GM18511 (cell line): Measurements from ENCODE around the gene GBE1.
A peak's percentile ranks its signal among the peaks of the same experiment; 100 is the strongest.

ENCODE experiments used
- ATAC-seq: cut with Tn5 transposase; IDR thresholded peaks from one replicate; pipeline ENCODE4 v1.9.1; 2021; ENCODE audit warnings: mild to moderate bottlenecking, moderate library complexity; ENCODE audit not compliant: unreplicated experiment

Gene GBE1

DNA sequence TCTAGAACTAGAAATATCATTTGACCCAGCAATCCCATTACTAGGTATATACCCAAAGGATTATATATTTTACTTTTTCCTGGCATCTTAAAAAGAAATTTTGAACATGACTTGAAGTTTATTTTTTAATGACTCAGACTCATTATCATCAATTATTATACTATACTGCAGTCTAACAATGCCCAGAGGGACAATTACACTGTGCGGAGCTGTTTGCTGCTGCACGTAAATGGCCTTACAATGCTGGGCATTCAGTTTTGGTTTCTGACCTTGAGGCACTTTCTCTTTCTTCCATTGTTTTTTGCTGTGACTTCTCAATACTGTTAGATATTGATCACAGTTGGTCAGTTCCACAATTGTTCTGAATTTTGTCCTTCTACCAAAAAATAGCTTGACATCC, 128.8 kb downstream of the GBE1 start:
- ATAC-seq, result no peak

DNA sequence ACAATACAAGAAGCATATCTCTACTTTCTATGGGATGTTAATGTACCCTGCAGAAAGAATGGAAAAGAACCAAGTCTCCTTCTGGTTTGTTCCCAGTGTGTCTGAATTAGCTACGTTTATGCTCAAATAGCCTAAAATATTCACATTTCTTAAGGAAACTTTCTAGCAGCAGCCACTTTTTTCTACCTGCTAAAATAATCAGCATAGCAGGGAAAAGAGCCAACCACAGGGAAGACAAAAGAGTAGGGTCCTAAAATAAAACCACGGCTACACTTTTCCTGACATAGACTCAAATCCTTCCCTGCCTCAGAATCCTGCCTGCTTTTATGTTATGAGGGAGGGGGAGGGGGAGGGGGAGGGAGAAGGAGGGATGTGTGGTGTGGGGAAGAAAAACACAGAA, 136.7 kb downstream of the GBE1 start:
- ATAC-seq, result no peak

- no peak for ATAC-seq
These were observed 139.1 kb downstream of the GBE1 start for GRCh38 chr3:81622395-81622794.

DNA sequence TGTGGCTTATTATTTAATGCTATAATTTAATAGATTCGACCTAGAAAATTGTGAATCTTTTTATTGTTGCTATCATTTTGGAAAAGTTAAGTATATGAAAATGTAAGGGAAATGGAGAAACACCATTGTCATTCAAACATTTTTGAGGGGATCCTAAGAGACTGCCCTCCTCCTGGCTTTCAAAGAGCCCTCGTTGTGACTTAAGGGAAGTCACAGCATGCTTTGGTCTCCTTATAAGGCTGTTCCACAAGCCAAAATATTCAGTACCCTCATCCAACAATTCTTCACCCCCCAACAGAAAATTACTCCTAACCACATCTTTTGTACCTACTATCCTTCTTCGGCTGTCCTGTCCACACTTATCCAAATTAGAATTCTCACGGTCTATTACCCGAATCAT, 140.2 kb downstream of the GBE1 start:
- ATAC-seq, result no peak

- ATAC-seq, result no peak
These were observed 140.6 kb downstream of the GBE1 start for GRCh38 chr3:81620849-81621248.

- ATAC-seq, result no peak
These were observed 148.7 kb downstream of the GBE1 start for GRCh38 chr3:81612768-81613167.

GRCh38 chr3:81602781-81603180, 158.7 kb downstream of the GBE1 start:
- ATAC-seq, result no peak

DNA sequence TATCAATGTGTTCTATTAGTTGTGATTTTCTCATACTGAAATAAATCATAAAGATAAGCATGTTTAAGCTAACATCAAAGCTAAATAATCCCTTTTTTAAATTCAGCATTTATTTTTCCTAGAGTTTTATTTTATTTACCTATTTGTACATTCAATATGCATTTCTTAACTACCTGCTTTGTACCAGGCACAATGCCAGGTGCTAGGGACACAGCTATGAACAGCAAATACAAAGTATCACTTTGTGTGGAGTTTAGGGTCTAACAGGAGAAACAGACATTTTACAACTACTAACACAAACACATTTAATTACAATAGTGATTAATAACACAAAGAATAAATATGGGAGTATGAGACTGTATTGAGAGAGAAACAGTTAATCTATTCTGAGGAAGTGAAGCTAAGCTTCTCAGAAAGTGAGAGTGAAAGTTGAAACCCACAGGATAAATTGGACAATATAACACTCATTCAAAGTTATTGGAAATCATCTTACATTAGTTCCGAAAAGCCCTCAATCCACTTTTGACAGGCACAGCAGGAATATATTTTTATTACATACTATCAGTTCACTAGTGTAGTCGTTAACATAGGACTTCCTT, 159.6 kb downstream of the GBE1 start:
- peak; percentile 62 for ATAC-seq

- ATAC-seq, result no peak
These were observed 169.3 kb downstream of the GBE1 start for GRCh38 chr3:81592101-81592500.

GRCh38 chr3:81585937-81586336, 175.5 kb downstream of the GBE1 start:
- no peak for ATAC-seq

- no peak for ATAC-seq
These were observed 176.4 kb downstream of the GBE1 start for GRCh38 chr3:81585056-81585455.

GRCh38 chr3:81581966-81582599, 179.4 kb downstream of the GBE1 start:
- ATAC-seq, result peak; percentile 88

GRCh38 chr3:81580355-81580754, 181.1 kb downstream of the GBE1 start:
- no peak for ATAC-seq

GRCh38 chr3:81579744-81580143, 181.7 kb downstream of the GBE1 start:
- ATAC-seq, result no peak

DNA sequence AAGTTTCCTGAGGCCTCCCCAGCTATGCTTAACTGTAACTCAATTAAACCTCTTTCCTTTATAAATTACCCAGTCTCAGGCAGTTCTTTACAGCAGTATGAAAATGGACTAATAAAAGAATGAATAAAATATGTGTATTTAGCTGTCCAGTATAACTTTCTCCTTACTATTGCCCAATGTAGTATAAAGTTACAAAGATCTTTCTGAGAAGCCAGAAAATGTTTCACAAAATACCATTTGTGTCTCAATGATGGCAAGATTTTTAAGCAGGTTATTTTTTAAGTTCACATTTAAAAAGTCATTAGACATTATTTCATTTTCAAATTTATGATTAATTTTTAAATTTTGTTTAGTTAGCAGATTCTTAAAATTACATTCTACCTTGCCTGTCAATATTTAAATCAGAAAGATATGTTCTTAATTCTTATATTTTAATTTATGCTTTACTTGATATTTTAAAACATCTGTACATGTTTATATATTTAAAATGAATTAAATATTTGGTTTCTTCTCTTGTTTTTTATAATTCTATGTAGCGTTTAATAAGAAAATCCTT, 189.2 kb downstream of the GBE1 start:
- no peak for ATAC-seq

GRCh38 chr3:81568378-81568777, 193.1 kb downstream of the GBE1 start:
- no peak for ATAC-seq

DNA sequence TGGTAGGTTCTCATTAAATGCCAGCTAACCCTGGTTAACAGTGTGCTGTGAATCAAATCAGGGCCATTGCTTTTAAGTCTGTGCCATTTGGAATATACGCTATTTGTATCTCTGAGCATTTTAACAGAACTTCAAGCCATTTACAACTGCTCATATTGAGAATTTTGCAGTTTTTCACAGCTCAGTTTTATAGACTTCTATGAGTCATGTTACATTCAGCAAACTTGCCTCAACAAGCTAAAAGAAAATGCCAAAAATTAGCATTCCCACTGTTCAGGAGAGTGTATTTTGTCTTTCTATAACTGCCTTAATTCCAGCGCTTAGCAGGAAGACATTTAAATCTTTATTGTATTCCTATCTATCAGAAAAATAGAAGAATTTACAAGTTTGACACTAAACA, 196.4 kb downstream of the GBE1 start:
- no peak for ATAC-seq

DNA sequence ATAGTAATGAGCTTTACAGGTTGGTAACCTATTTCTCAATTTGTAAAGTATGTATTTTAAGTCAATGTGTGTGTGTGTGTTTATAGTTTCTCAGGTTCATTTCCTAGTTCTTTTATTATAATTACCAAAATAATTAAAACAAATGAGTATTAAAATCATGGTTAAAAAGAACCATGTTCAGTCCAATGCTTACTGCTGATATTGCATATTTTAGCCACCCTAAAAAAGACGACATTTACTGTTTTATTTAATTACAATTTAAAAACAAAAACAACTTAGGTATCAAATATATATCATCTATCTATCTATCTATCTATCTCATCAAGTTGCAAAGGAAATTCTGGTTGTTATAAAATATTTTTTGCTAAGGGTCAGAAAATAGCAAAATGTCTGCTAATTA, 203.3 kb downstream of the GBE1 start:
- ATAC-seq, result no peak

- no peak for ATAC-seq
These were observed 206.6 kb downstream of the GBE1 start for GRCh38 chr3:81554801-81555200.

DNA sequence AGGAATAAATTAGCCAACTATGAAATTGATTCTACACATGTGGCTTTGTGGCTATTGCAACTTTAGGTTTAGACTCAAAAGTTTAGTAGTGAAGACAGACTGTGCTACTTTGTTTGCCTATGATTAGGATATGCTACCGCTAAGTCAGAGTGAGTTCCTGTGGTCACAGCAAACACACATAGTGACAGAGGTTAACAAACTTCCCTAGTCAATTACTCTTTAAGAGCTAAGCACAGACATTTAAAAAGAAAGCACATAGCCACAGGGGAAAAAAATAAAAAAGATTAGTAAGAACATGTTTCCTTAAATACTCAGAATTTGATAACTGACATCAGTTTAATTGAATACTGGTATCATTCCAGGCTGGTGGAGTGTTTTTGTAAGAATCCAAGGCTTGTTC, 207.1 kb downstream of the GBE1 start:
- ATAC-seq, result peak; percentile 48

DNA sequence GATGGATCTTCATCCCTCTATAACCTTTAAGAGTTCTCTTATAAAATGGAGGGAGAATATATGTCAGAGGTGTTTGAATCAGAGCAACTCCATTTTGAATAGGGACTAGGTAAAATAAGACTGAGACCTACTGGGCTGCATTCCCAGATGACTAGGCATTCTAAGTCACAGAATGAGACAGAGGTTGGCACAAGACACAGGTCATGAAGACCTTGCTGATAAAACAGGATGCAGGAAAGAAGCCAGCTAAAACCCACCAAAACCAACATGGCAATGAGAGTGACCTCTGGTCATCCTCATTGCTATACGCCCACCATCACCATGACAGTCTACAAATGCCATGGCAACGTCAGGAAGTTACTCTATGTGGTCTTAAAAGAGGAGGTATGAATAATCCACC, 211.0 kb downstream of the GBE1 start:
- ATAC-seq, result no peak

DNA sequence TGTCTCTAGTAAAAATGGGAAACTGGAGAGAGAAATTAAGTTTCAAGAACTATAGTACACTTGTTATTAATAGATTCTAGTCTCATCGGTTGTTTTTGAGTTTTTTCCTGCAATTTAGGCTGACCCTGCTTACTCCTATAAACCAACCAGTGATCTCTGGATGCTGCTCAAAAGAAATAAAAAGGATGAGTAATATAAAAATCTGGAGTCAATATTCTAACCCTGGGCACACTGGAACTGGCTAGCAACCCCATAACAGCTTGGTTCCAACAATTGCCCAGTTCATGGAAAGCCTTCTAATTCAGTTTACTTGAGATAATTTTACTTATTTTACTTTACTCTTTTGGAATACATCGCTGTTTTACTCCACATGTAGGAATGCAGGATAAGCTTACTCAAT, 211.6 kb downstream of the GBE1 start:
- no peak for ATAC-seq

GRCh38 chr3:81549388-81549787, 212.1 kb downstream of the GBE1 start:
- no peak for ATAC-seq
